A549 (cell line): ENCODE data around the gene MXI1.

Source experiments
- CEBPB ChIP-seq, 2 experiments: fragments of >200 bp in 1 of 2; sonication (Bioruptor Twin) in 1 of 2; formaldehyde crosslinking in 1 of 2; IDR thresholded peaks; 2 replicates each; pipeline ENCODE4 v1.6.1; 2012 to 2016
- CTCF ChIP-seq: fragments of >200 bp; sonication (Bioruptor Twin); formaldehyde crosslinking; IDR thresholded peaks from 3 replicates; pipeline ENCODE4 v1.5.1; 2016
- EHMT2 ChIP-seq: fragments of 200-600 bp; sonication (generic); IDR thresholded peaks from 2 replicates; pipeline ENCODE4 v1.6.1; 2016; ENCODE audit warnings: antibody characterized with exemption, low read depth, mild to moderate bottlenecking, moderate library complexity
- JUNB ChIP-seq: fragments of >200 bp; sonication (Bioruptor Twin); formaldehyde crosslinking; IDR thresholded peaks from 2 replicates; pipeline ENCODE4 v1.6.1; 2016
- MAX ChIP-seq: IDR thresholded peaks from 2 replicates; pipeline ENCODE4 v1.6.1; 2012
- MAZ ChIP-seq: fragments of 150-350 bp; IDR thresholded peaks from 2 replicates; pipeline ENCODE4 v1.6.1; 2014; ENCODE audit warnings: antibody characterized with exemption, low read depth, low read length, borderline replicate concordance
- PBX3 ChIP-seq: IDR thresholded peaks from 2 replicates; pipeline ENCODE4 v1.6.1; 2012
- ZC3H11A ChIP-seq: fragments of 450-650 bp; IDR thresholded peaks from 2 replicates; pipeline ENCODE4 v1.6.1; 2014; ENCODE audit warnings: antibody characterized with exemption, mild to moderate bottlenecking

GRCh38 chr10:110311357-110311949 lies 104.0 kb downstream of the MXI1 start:
- no peak for TF ChIP-seq JUNB
- no peak for TF ChIP-seq EHMT2
- TF ChIP-seq CTCF: peak; percentile 90
- no peak for TF ChIP-seq MAZ
- no peak for TF ChIP-seq CEBPB (IDR thresholded peaks at IDR 0.05)
- no peak for TF ChIP-seq MAX
- no peak for TF ChIP-seq ZC3H11A
- no peak for TF ChIP-seq PBX3
